Mesothelial cell of epicardium (in vitro differentiated cells): Measurements from ENCODE around the gene FRYL. TPM values are rescaled to one million over a fixed set of nuclear protein-coding genes. Genes with fewer than 3 reads are reported as not detected.

Experiments
- DNase-seq, 2 experiments: peaks; one replicate each; pipeline ENCODE4 v3.0.0; 2021; ENCODE audit warnings: low spot score in 2 of 2; ENCODE audit not compliant: unreplicated experiment in 2 of 2
- H3K27ac Mint-ChIP-seq: 2 replicates; pipeline ENCODE4 v1.8.0; 2021; ENCODE audit warnings: mixed read lengths
- H3K27me3 Mint-ChIP-seq: 2 replicates; pipeline ENCODE4 v1.8.0; 2021; ENCODE audit warnings: low read depth, mixed read lengths
- H3K36me3 Mint-ChIP-seq: 2 replicates; pipeline ENCODE4 v1.8.0; 2021; ENCODE audit warnings: mixed read lengths
- H3K4me1 Mint-ChIP-seq: 2 replicates; pipeline ENCODE4 v1.8.0; 2021; ENCODE audit warnings: mixed read lengths
- H3K4me3 Mint-ChIP-seq: 2 replicates; pipeline ENCODE4 v1.8.0; 2021; ENCODE audit warnings: mild to moderate bottlenecking, moderate library complexity, mixed read lengths
- H3K9me3 Mint-ChIP-seq: 2 replicates; pipeline ENCODE4 v1.8.0; 2021; ENCODE audit warnings: mixed read lengths
- CTCF ChIP-seq: fragments of 200-600 bp; sonication (generic); IDR thresholded peaks from one replicate; pipeline ENCODE4 v1.5.0; 2021; ENCODE audit warnings: antibody characterized with exemption; ENCODE audit not compliant: unreplicated experiment
- total RNA-seq: library from RNA; stranded (reverse); gene quantifications from 3 replicates; pipeline ENCODE4 v1.2.1, GENCODE V29; 2021

Gene FRYL
- total RNA-seq, 1 donor from 2014 or later = 57.0 TPM

- peaks cover 2% of the 10 kb centered on the region for H3K36me3 Mint-ChIP-seq
- no peaks in the 10 kb centered on the region for H3K27me3 Mint-ChIP-seq
- no peak overlapping the region for H3K27ac Mint-ChIP-seq
- TF ChIP-seq CTCF = no peak
- peaks cover 31% of the 10 kb centered on the region for H3K4me1 Mint-ChIP-seq
- no peak overlapping the region for H3K4me3 Mint-ChIP-seq
- peaks cover 10% of the 10 kb centered on the region for H3K9me3 Mint-ChIP-seq
- no peak for DNase-seq
Measured at GRCh38 chr4:48472794-48473193, 307.3 kb downstream of the FRYL start.

DNA sequence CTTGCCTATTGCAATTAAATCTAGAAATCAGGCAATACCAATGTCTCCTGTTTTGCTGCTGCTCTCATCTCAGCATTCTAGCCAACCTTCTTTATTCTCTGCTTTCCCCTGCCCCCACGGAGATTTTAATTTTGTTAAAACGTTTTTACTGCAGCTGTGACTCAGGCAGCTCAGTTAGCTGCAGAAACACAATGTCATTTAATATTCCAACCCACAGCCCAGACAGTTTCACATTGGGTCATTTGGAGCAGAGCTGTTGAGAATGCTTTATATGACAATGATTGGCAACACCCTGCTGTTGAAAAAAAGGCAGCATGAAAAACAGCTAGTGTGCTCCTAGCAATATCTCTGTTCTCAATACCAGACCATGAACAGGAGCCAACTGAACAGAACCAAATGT, 309.5 kb downstream of the FRYL start:
- Mint-ChIP-seq H3K4me1 (peaks cover 31% of the 10 kb centered on the region), H3K4me3 (no peak overlapping the region), H3K27ac (peak overlapping the region; percentile 73), H3K27me3 (no peaks in the 10 kb centered on the region), H3K9me3 (peaks cover 10% of the 10 kb centered on the region), H3K36me3 (peaks cover 2% of the 10 kb centered on the region)
- DNase-seq = no peak
- no peak for TF ChIP-seq CTCF

- Mint-ChIP-seq H3K9me3 (peaks cover 10% of the 10 kb centered on the region), H3K27me3 (no peaks in the 10 kb centered on the region), H3K27ac (peak overlapping the region; percentile 73), H3K4me1 (peaks cover 31% of the 10 kb centered on the region), H3K36me3 (peaks cover 2% of the 10 kb centered on the region), H3K4me3 (no peak overlapping the region)
- no peak for DNase-seq
- TF ChIP-seq CTCF = no peak
Measured at GRCh38 chr4:48470137-48470536, 309.9 kb downstream of the FRYL start.

DNA sequence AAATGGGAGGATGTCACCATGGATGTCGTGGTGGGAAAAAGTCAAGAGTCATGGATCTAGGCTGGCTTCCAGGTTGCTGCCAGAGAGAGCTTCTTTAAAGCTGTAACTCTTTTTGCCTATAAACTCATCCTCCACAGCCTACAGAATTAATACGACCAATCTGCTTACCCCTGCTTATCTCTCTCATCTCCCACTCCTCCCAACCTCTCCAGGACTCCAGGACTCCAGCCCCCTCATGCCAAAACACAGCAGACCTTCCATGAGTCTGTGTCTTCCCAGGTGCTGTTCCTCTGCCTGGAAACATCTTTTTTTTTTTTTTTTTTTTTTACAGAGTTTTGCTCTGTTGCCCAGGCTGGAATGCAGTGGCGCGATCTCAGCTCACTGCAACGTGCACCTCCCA, 312.2 kb downstream of the FRYL start:
- Mint-ChIP-seq H3K4me3 (no peak overlapping the region), H3K9me3 (peaks cover 10% of the 10 kb centered on the region), H3K27ac (no peak overlapping the region), H3K4me1 (peaks cover 41% of the 10 kb centered on the region), H3K27me3 (no peaks in the 10 kb centered on the region), H3K36me3 (peaks cover 2% of the 10 kb centered on the region)
- no peak for DNase-seq
- no peak for TF ChIP-seq CTCF

GRCh38 chr4:48467442-48467841, 312.6 kb downstream of the FRYL start:
- no peaks in the 10 kb centered on the region for H3K36me3 Mint-ChIP-seq
- peaks cover 10% of the 10 kb centered on the region for H3K9me3 Mint-ChIP-seq
- peaks cover 46% of the 10 kb centered on the region for H3K4me1 Mint-ChIP-seq
- no peak for TF ChIP-seq CTCF
- no peak overlapping the region for H3K27ac Mint-ChIP-seq
- DNase-seq = no peak
- no peak overlapping the region for H3K4me3 Mint-ChIP-seq
- no peaks in the 10 kb centered on the region for H3K27me3 Mint-ChIP-seq

GRCh38 chr4:48462363-48462762, 317.7 kb downstream of the FRYL start:
- H3K4me1 Mint-ChIP-seq = peaks cover 34% of the 10 kb centered on the region
- no peak for TF ChIP-seq CTCF
- no peak overlapping the region for H3K4me3 Mint-ChIP-seq
- no peak for DNase-seq
- H3K36me3 Mint-ChIP-seq = no peaks in the 10 kb centered on the region
- H3K27me3 Mint-ChIP-seq = peaks cover 2% of the 10 kb centered on the region
- peaks cover 13% of the 10 kb centered on the region for H3K9me3 Mint-ChIP-seq
- peak overlapping the region; percentile 10 for H3K27ac Mint-ChIP-seq
